ENCODE measurements around the gene IGF2BP1.

Gene IGF2BP1

GRCh38 chr17:49104511-49105074, 107.4 kb downstream of the IGF2BP1 start:
- DNase-seq, result no peak
